ENCODE results near the gene SLC5A3.
A peak's percentile ranks its signal among the peaks of the same experiment; 100 is the strongest.

Gene SLC5A3

GRCh38 chr21:34073749-34074282, 438 bp downstream of the SLC5A3 start:
- TF ChIP-seq POLR2A (IDR thresholded peaks at IDR 0.05; ENCODE audit: extremely low read depth, insufficient read length) (no peak), MYC (IDR thresholded peaks at IDR 0.05; ENCODE audit: low read depth, low read length) (0 out of 2 replicates have a peak, but pooled peaks have one; percentile 4)
- DNase-seq (ENCODE audit: low read depth) = peak; percentile 49
- H3K4me3 ChIP-seq (ENCODE audit: low read depth, low read length) = peak overlapping the region; percentile 81

- TF ChIP-seq MAX (IDR thresholded peaks at IDR 0.05; ENCODE audit: low read depth, low read length) (no peak), MYC (IDR thresholded peaks at IDR 0.05; ENCODE audit: low read depth, low read length) (no peak), POLR2A (IDR thresholded peaks at IDR 0.05; ENCODE audit: extremely low read depth, insufficient read length) (no peak), CTCF (IDR thresholded peaks at IDR 0.05; ENCODE audit: low read depth, low read length) (no peak)
- peak overlapping the region; percentile 81 for H3K4me3 ChIP-seq (ENCODE audit: low read depth, low read length)
- DNase-seq (ENCODE audit: low read depth) = no peak
These were observed 1.1 kb downstream of the SLC5A3 start for GRCh38 chr21:34074283-34075090.

- peak overlapping the region; percentile 81 for H3K4me3 ChIP-seq (ENCODE audit: low read depth, low read length)
- no peak for TF ChIP-seq MAX (IDR thresholded peaks at IDR 0.05; ENCODE audit: low read depth, low read length)
- TF ChIP-seq CTCF (IDR thresholded peaks at IDR 0.05; ENCODE audit: low read depth, low read length) = no peak
- TF ChIP-seq MYC (IDR thresholded peaks at IDR 0.05; ENCODE audit: low read depth, low read length) = no peak
- TF ChIP-seq POLR2A (IDR thresholded peaks at IDR 0.05; ENCODE audit: extremely low read depth, insufficient read length) = no peak
- DNase-seq (ENCODE audit: low read depth) = no peak
These were observed 1.7 kb downstream of the SLC5A3 start for GRCh38 chr21:34075091-34075425.

GRCh38 chr21:34075760-34076660, 2.6 kb downstream of the SLC5A3 start:
- no peak for TF ChIP-seq CTCF (IDR thresholded peaks at IDR 0.05; ENCODE audit: low read depth, low read length)
- no peak for TF ChIP-seq MYC (IDR thresholded peaks at IDR 0.05; ENCODE audit: low read depth, low read length)
- no peak for TF ChIP-seq MAX (IDR thresholded peaks at IDR 0.05; ENCODE audit: low read depth, low read length)
- TF ChIP-seq POLR2A (IDR thresholded peaks at IDR 0.05; ENCODE audit: extremely low read depth, insufficient read length) = no peak
- peak; percentile 48 for DNase-seq (ENCODE audit: low read depth)
- peak overlapping the region; percentile 81 for H3K4me3 ChIP-seq (ENCODE audit: low read depth, low read length)

- no peak for DNase-seq (ENCODE audit: low read depth)
- H3K4me3 ChIP-seq (ENCODE audit: low read depth, low read length) = no peak overlapping the region
These were observed 3.5 kb downstream of the SLC5A3 start for GRCh38 chr21:34076835-34077234.

More at GRCh38 chr21:34076835-34077234, 3.5 kb downstream of the SLC5A3 start:
- TF ChIP-seq MAX (IDR thresholded peaks at IDR 0.05; ENCODE audit: low read depth, low read length) (no peak), MYC (IDR thresholded peaks at IDR 0.05; ENCODE audit: low read depth, low read length) (no peak), POLR2A (IDR thresholded peaks at IDR 0.05; ENCODE audit: extremely low read depth, insufficient read length) (no peak), CTCF (IDR thresholded peaks at IDR 0.05; ENCODE audit: low read depth, low read length) (no peak)
